Measurements from ENCODE around the gene TRAFD1.
A peak's percentile ranks its signal among the peaks of the same experiment; 100 is the strongest.

Gene TRAFD1

DNA sequence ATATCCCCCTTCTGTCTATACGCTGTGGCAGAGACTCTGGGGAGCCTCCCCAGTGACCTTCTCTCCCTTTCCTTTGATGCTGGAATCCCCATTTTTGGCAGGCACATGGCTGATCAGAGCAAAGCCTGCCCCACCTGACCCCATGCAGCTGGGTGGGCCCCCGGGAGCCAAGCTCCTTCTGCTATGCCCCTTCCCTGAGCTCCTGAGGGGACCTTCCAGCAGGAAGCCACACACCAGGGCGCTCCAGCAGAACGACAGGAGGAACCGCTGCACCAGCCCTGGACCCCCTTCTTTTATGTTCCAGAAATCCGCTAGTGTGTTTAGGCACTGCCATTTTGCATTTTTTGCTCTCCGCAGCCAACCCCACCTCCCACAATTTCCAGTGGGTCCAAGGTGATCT, 44.6 kb downstream of the TRAFD1 start:
- H3K9me3 ChIP-seq (ENCODE audit: insufficient read depth, low read length, severe bottlenecking): no peaks in the 10 kb centered on the region
- TF ChIP-seq CTCF (IDR thresholded peaks at IDR 0.05; ENCODE audit: borderline replicate concordance, extremely low read depth, low read length, poor library complexity, severe bottlenecking) (no peak), EZH2 (IDR thresholded peaks at IDR 0.05; ENCODE audit: borderline replicate concordance, low read depth, low read length, severe bottlenecking) (no peak)
- no peak overlapping the region for H2AFZ ChIP-seq (ENCODE audit: low read depth, low read length)
- no peak overlapping the region for H3K27ac ChIP-seq (ENCODE audit: low read length)
- no peaks in the 10 kb centered on the region for H3K79me2 ChIP-seq (ENCODE audit: insufficient read depth, low read length)
- DNase-seq (no peak), ATAC-seq (ENCODE audit: insufficient read depth, low read depth) (no peak)
- no peak overlapping the region for H3K4me3 ChIP-seq (ENCODE audit: low read depth in 1 of 2, low read length in 2 of 2)
- no peak overlapping the region for H3K4me2 ChIP-seq (ENCODE audit: insufficient read depth, low read length)
- H3K36me3 ChIP-seq (ENCODE audit: insufficient read depth, low read length): peaks cover 52% of the 10 kb centered on the region
- H3K9ac ChIP-seq (ENCODE audit: low read depth, low read length): no peak overlapping the region
- H4K20me1 ChIP-seq (ENCODE audit: insufficient read depth, low read length): 0 out of 2 replicates have a peak, but pooled peaks cover 7% of the 10 kb centered on the region
- no peaks in the 10 kb centered on the region for H3K27me3 ChIP-seq (ENCODE audit: insufficient read depth, low read length, poor library complexity)
- no peaks in the 10 kb centered on the region for H3K4me1 ChIP-seq (ENCODE audit: insufficient read depth, low read length)

DNA sequence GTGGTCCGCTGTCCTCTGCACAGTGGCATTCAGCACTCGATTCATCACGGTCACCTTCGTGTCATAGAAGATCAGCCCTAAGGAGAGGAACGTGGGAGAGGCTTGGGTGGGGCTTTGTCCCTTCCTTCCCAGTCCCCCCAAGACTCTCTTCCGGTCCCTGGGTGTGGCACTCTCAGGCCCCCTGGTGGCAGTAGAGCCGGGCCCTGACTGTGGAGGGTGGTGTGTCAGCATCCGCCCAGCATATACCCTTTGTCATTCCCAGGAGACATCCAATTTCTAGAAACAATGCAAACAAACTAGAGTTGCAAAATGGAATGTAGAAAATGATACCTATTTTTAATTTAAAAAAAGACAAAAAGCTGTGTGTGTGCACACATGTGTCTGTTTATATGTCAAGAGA, 45.0 kb downstream of the TRAFD1 start:
- H3K27ac ChIP-seq (ENCODE audit: low read length): no peak overlapping the region
- ATAC-seq (ENCODE audit: insufficient read depth, low read depth) (peak; percentile 64), DNase-seq (peak; percentile 34)
- 0 out of 2 replicates have a peak, but pooled peaks cover 7% of the 10 kb centered on the region for H4K20me1 ChIP-seq (ENCODE audit: insufficient read depth, low read length)
- H3K9ac ChIP-seq (ENCODE audit: low read depth, low read length): no peak overlapping the region
- H3K4me3 ChIP-seq (ENCODE audit: low read depth in 1 of 2, low read length in 2 of 2): no peak overlapping the region
- no peaks in the 10 kb centered on the region for H3K79me2 ChIP-seq (ENCODE audit: insufficient read depth, low read length)
- TF ChIP-seq CTCF (IDR thresholded peaks at IDR 0.05; ENCODE audit: borderline replicate concordance, extremely low read depth, low read length, poor library complexity, severe bottlenecking) (peak; percentile 62), EZH2 (IDR thresholded peaks at IDR 0.05; ENCODE audit: borderline replicate concordance, low read depth, low read length, severe bottlenecking) (no peak)
- H2AFZ ChIP-seq (ENCODE audit: low read depth, low read length): no peak overlapping the region
- H3K27me3 ChIP-seq (ENCODE audit: insufficient read depth, low read length, poor library complexity): no peaks in the 10 kb centered on the region
- no peaks in the 10 kb centered on the region for H3K4me1 ChIP-seq (ENCODE audit: insufficient read depth, low read length)
- no peaks in the 10 kb centered on the region for H3K9me3 ChIP-seq (ENCODE audit: insufficient read depth, low read length, severe bottlenecking)
- no peak overlapping the region for H3K4me2 ChIP-seq (ENCODE audit: insufficient read depth, low read length)
- H3K36me3 ChIP-seq (ENCODE audit: insufficient read depth, low read length): peaks cover 56% of the 10 kb centered on the region

- H3K4me1 ChIP-seq (ENCODE audit: insufficient read depth, low read length): no peaks in the 10 kb centered on the region
- peaks cover 62% of the 10 kb centered on the region for H3K36me3 ChIP-seq (ENCODE audit: insufficient read depth, low read length)
- no peaks in the 10 kb centered on the region for H3K9me3 ChIP-seq (ENCODE audit: insufficient read depth, low read length, severe bottlenecking)
- no peaks in the 10 kb centered on the region for H3K27me3 ChIP-seq (ENCODE audit: insufficient read depth, low read length, poor library complexity)
- no peak overlapping the region for H3K27ac ChIP-seq (ENCODE audit: low read length)
- TF ChIP-seq CTCF (IDR thresholded peaks at IDR 0.05; ENCODE audit: borderline replicate concordance, extremely low read depth, low read length, poor library complexity, severe bottlenecking) (no peak), EZH2 (IDR thresholded peaks at IDR 0.05; ENCODE audit: borderline replicate concordance, low read depth, low read length, severe bottlenecking) (no peak)
- no peaks in the 10 kb centered on the region for H3K79me2 ChIP-seq (ENCODE audit: insufficient read depth, low read length)
- no peak overlapping the region for H3K4me3 ChIP-seq (ENCODE audit: low read depth in 1 of 2, low read length in 2 of 2)
- no peak overlapping the region for H3K9ac ChIP-seq (ENCODE audit: low read depth, low read length)
- ATAC-seq (ENCODE audit: insufficient read depth, low read depth) (no peak), DNase-seq (no peak)
- 0 out of 2 replicates have a peak, but pooled peaks cover 1% of the 10 kb centered on the region for H4K20me1 ChIP-seq (ENCODE audit: insufficient read depth, low read length)
- no peak overlapping the region for H2AFZ ChIP-seq (ENCODE audit: low read depth, low read length)
- no peak overlapping the region for H3K4me2 ChIP-seq (ENCODE audit: insufficient read depth, low read length)
Measured at GRCh38 chr12:112170971-112171596, 45.7 kb downstream of the TRAFD1 start.

Data from DND-41 (cell line).